Epithelial cell of proximal tubule (primary cell): ENCODE data around the gene SRF. TPM values are rescaled to one million over a fixed set of nuclear protein-coding genes. Genes with fewer than 3 reads are reported as not detected.

Source experiments
- DNase-seq: peaks from one replicate; pipeline ENCODE4 v3.0.0-alpha.2; 2011; ENCODE audit warnings: low read depth
- H3K4me3 ChIP-seq: 2 replicates; pipeline ENCODE4 v1.5.1; 2011; ENCODE audit warnings: low read depth, mild to moderate bottlenecking, low read length
- CTCF ChIP-seq: conservative IDR thresholded peaks from 2 replicates; pipeline ENCODE4 v1.5.1; 2012; ENCODE audit warnings: low read depth, mild to moderate bottlenecking, low read length
- total RNA-seq: library from RNA; depleted of rRNA; stranded (reverse); fragments of >200 nt; gene quantifications from 2 replicates; pipeline ENCODE4 v1.2.3, GENCODE V29; 2015

The SRF gene
- 25.0 and 33.9 TPM in 2 replicates for total RNA-seq

- peak; percentile 50 for TF ChIP-seq CTCF
- peak within 1 kb of the TSS; percentile 73 for H3K4me3 ChIP-seq
- DNase-seq, result peak; percentile 93
Observed at GRCh38 chr6:43170931-43171706, at the start of gene SRF. SRF (plus strand) TSS chr6:43171269; CDS start chr6:43171657, 388 bp downstream.

GRCh38 chr6:43122146-43122545, 48.9 kb upstream of the SRF start:
- no peak for DNase-seq
- no peak overlapping the region for H3K4me3 ChIP-seq
- no peak for TF ChIP-seq CTCF

- no peak for TF ChIP-seq CTCF
- no peak for DNase-seq
- H3K4me3 ChIP-seq, result no peak overlapping the region
Observed at GRCh38 chr6:43123461-43124314, 47.4 kb upstream of the SRF start.

- DNase-seq, result no peak
Observed at GRCh38 chr6:43124481-43124880, 46.6 kb upstream of the SRF start.

GRCh38 chr6:43125119-43125518, 46.0 kb upstream of the SRF start:
- no peak overlapping the region for H3K4me3 ChIP-seq
- no peak for TF ChIP-seq CTCF
- no peak for DNase-seq

More at GRCh38 chr6:43124481-43124880, 46.6 kb upstream of the SRF start:
- TF ChIP-seq CTCF, result no peak
- H3K4me3 ChIP-seq, result no peak overlapping the region

GRCh38 chr6:43125555-43125954, 45.5 kb upstream of the SRF start:
- no peak overlapping the region for H3K4me3 ChIP-seq
- DNase-seq, result no peak
- no peak for TF ChIP-seq CTCF
